GM12878 (cell line): ENCODE data around the gene NBPF3. TPM values are rescaled to one million over a fixed set of nuclear protein-coding genes. Genes with fewer than 3 reads are reported as not detected.

Source experiments
- ATAC-seq: fragments of 200-7000 bp; cut with Tn5 transposase; 3 replicates; pipeline ENCODE4 v1.9.1; 2020; ENCODE audit warnings: mild to moderate bottlenecking, moderate library complexity
- BruUV-seq: library from RNA; stranded (reverse); fragments of 400-500 nt; replicated peaks from 2 replicates; lab custom pipeline; 2021; lab: Mats Ljungman, UMichigan
- CTCF ChIA-PET: fragments of 300-600 bp; sonication (Branson Sonifier 250); formaldehyde crosslinking; extraction: SDS; loops from one replicate; lab custom pipeline; 2021; ENCODE audit warnings: inconsistent platforms; lab: Yijun Ruan, JAX
- POLR2A ChIA-PET: fragments of 350-600 bp; formaldehyde crosslinking; extraction: SDS; loops from one replicate; lab custom pipeline; 2021; ENCODE audit warnings: inconsistent platforms; lab: Charles Lee
- RAD21 ChIA-PET: fragments of 300-600 bp; sonication (Branson Sonifier 250); formaldehyde crosslinking; loops from one replicate; lab custom pipeline; 2023; ENCODE audit warnings: antibody characterized with exemption; ENCODE audit not compliant: unreplicated experiment; lab: Charles Lee
- SMC1A ChIA-PET: fragments of 300-600 bp; sonication (Branson Sonifier 250); formaldehyde crosslinking; loops from one replicate; lab custom pipeline; 2023; ENCODE audit not compliant: unreplicated experiment, uncharacterized antibody; lab: Charles Lee
- DNase-seq: peaks from one replicate; pipeline ENCODE4 v3.0.0-alpha.2; 2011; ENCODE audit warnings: low read depth, low spot score
- FAIRE-seq: peaks from 3 replicates; lab custom pipeline; 2011; peaks lifted over from hg19 to GRCh38; lab: Jason Lieb, UNC
- H2AFZ ChIP-seq: 2 replicates; pipeline ENCODE4 v1.6.0; 2011; ENCODE audit warnings: low read depth, low read length, control low read depth; ENCODE audit not compliant: control insufficient read depth
- H3K27ac ChIP-seq: 2 replicates; pipeline ENCODE4 v1.5.1; 2011; ENCODE audit warnings: control low read depth; ENCODE audit not compliant: control insufficient read depth, insufficient read depth
- H3K27me3 ChIP-seq, 2 experiments: replicated peaks in 1 of 2; 2 replicates each; pipeline versions ENCODE4 v1.6.0 to v1.6.1; 2011; ENCODE audit warnings: low read length in 1 of 2; ENCODE audit not compliant: control insufficient read depth in 2 of 2, insufficient read depth in 2 of 2
- H3K36me3 ChIP-seq, 2 experiments: 2 replicates each; pipeline ENCODE4 v1.5.1; 2011; ENCODE audit warnings: low read length in 1 of 2; ENCODE audit not compliant: control insufficient read depth in 2 of 2, insufficient read depth in 2 of 2
- H3K4me1 ChIP-seq: 2 replicates; pipeline ENCODE4 v1.6.1; 2011; ENCODE audit warnings: mild to moderate bottlenecking, low read length, moderate library complexity, mixed read lengths; ENCODE audit not compliant: control insufficient read depth, insufficient read depth
- H3K4me2 ChIP-seq: 2 replicates; pipeline ENCODE4 v1.6.0; 2011; ENCODE audit warnings: control low read depth; ENCODE audit not compliant: control insufficient read depth, insufficient read depth
- H3K4me3 ChIP-seq: fragments of 200-600 bp; sonication (generic); 2 replicates; pipeline ENCODE4 v1.5.1; 2016
- H3K79me2 ChIP-seq: 2 replicates; pipeline ENCODE4 v1.6.0; 2011; ENCODE audit warnings: low read length; ENCODE audit not compliant: control insufficient read depth, insufficient read depth
- H3K9ac ChIP-seq: 2 replicates; pipeline ENCODE4 v1.8.0; 2011; ENCODE audit warnings: low read length, control low read depth, mixed read lengths; ENCODE audit not compliant: control insufficient read depth, insufficient read depth
- H3K9me3 ChIP-seq: replicated peaks from 3 replicates; pipeline ENCODE4 v1.5.1; 2011; ENCODE audit warnings: mild to moderate bottlenecking, low read length; ENCODE audit not compliant: control insufficient read depth, insufficient read depth
- H4K20me1 ChIP-seq: 2 replicates; pipeline ENCODE4 v1.6.0; 2011; ENCODE audit not compliant: control insufficient read depth, insufficient read depth
- BACH1 ChIP-seq: fragments of 450-650 bp; IDR thresholded peaks from 2 replicates; pipeline ENCODE4 v1.6.1; 2017; ENCODE audit warnings: mild to moderate bottlenecking, borderline replicate concordance
- BHLHE40 ChIP-seq, 2 experiments: fragments of 450-650 bp in 1 of 2; IDR thresholded peaks; 2 replicates each; pipeline ENCODE4 v1.6.1; 2011 to 2017; ENCODE audit warnings: low read depth in 2 of 2, borderline replicate concordance in 1 of 2, improper control_type of control experiment in 1 of 2, low read length in 1 of 2, mild to moderate bottlenecking in 1 of 2
- RAD21 ChIP-seq: IDR thresholded peaks from 2 replicates; pipeline ENCODE4 v1.6.1; 2011; ENCODE audit warnings: mild to moderate bottlenecking, low read depth, low read length, moderate library complexity; ENCODE audit not compliant: insufficient read depth
- RB1 ChIP-seq: fragments of 450-650 bp; formaldehyde crosslinking; IDR thresholded peaks from 2 replicates; pipeline ENCODE4 v1.6.1; 2017; ENCODE audit warnings: mild to moderate bottlenecking, borderline replicate concordance
- SMC3 ChIP-seq: IDR thresholded peaks from 2 replicates; pipeline ENCODE4 v1.6.1; 2011; ENCODE audit warnings: low read length, improper control_type of control experiment, borderline replicate concordance
- ZNF207 ChIP-seq: fragments of 450-650 bp; IDR thresholded peaks from 2 replicates; pipeline ENCODE4 v1.6.1; 2014; ENCODE audit warnings: antibody characterized with exemption, mild to moderate bottlenecking, borderline replicate concordance
- WGBS: methylation state at CpG from one replicate; pipeline ENCODE4 v1.1.6; 2016; ENCODE audit warnings: low lambda C conversion rate; ENCODE audit not compliant: insufficient replicate concordance, insufficient coverage; ENCODE audit errors: missing lambda C conversion rate; 5-methylcytosine and 5-hydroxymethylcytosine counted together
- in situ Hi-C: fragments of 300-500 bp; cut with MboI; formaldehyde crosslinking; loops from 9 replicates; pipeline ENCODE4 v1.14.3; 2018; ENCODE audit warnings: mixed read lengths
- intact Hi-C: fragments of 100-400 bp; cut with micrococcal nuclease; formaldehyde crosslinking; loops from one replicate; pipeline ENCODE4 v1.14.2; 2022; ENCODE audit not compliant: unreplicated experiment
- polyA plus RNA-seq, 11 experiments: library from polyadenylated mRNA; depleted of rRNA in 4 of 11; unstranded in 6 of 11; stranded (reverse) in 5 of 11; fragments of >200 nt; fragmentation: Nextera tagmentation in 4 of 11; fragmentation: Illumina TruSeq in 1 of 11; extraction: Ambion mirVana in 4 of 11; extraction: Trizol in 1 of 11; gene quantifications; 1 replicate in 1 of 11; 2 replicates in 10 of 11; pipeline versions ENCODE4 v1.2.1 to v1.2.3, GENCODE V29; 2011 to 2016; ENCODE audit warnings: inconsistent platforms in 2 of 11, missing spikeins in 2 of 11, low read depth in 1 of 11
- total RNA-seq, 4 experiments: library from RNA; depleted of rRNA in 3 of 4; stranded (reverse); fragments of >200 nt in 3 of 4; fragmentation: Illumina TruSeq in 1 of 4; extraction: Trizol in 1 of 4; gene quantifications; 2 replicates each; pipeline versions ENCODE4 v1.2.1 to v1.2.3, GENCODE V29; 2013 to 2021
- TF ChIP-seq, protein P1 (sequence below): fragments of 450-650 bp; IDR thresholded peaks from 2 replicates; pipeline ENCODE4 v1.6.1; 2016; ENCODE audit warnings: mild to moderate bottlenecking, moderate library complexity, borderline replicate concordance
- TF ChIP-seq, protein P2 (sequence below), 3 experiments: IDR thresholded peaks in 2 of 3; conservative IDR thresholded peaks in 1 of 3; 2 replicates each; pipeline ENCODE4 v1.5.1; 2011; ENCODE audit warnings: low read depth in 3 of 3, low read length in 3 of 3, mild to moderate bottlenecking in 3 of 3, control low read depth in 2 of 3, moderate library complexity in 2 of 3, inconsistent platforms in 1 of 3, mixed read lengths in 1 of 3; ENCODE audit not compliant: control insufficient read depth in 2 of 3, insufficient read depth in 1 of 3; ENCODE audit errors: extremely low read depth in 1 of 3
- TF ChIP-seq, protein P3 (sequence below): IDR thresholded peaks from 2 replicates; pipeline ENCODE4 v1.6.1; 2011; ENCODE audit warnings: low read depth, mild to moderate bottlenecking, low read length, moderate library complexity, borderline replicate concordance; ENCODE audit errors: extremely low read depth
- TF ChIP-seq, protein P4 (sequence below): fragments of 450-650 bp; IDR thresholded peaks from 2 replicates; pipeline ENCODE4 v1.6.1; 2016; ENCODE audit warnings: mild to moderate bottlenecking

The NBPF3 gene
- total and polyA plus RNA-seq, 10 of the 15 experiments (the other 5 are each of a cell fraction or from before 2014, with no cell fraction given), result 0.56 to 4.4 (median 2.7) TPM

DNA sequence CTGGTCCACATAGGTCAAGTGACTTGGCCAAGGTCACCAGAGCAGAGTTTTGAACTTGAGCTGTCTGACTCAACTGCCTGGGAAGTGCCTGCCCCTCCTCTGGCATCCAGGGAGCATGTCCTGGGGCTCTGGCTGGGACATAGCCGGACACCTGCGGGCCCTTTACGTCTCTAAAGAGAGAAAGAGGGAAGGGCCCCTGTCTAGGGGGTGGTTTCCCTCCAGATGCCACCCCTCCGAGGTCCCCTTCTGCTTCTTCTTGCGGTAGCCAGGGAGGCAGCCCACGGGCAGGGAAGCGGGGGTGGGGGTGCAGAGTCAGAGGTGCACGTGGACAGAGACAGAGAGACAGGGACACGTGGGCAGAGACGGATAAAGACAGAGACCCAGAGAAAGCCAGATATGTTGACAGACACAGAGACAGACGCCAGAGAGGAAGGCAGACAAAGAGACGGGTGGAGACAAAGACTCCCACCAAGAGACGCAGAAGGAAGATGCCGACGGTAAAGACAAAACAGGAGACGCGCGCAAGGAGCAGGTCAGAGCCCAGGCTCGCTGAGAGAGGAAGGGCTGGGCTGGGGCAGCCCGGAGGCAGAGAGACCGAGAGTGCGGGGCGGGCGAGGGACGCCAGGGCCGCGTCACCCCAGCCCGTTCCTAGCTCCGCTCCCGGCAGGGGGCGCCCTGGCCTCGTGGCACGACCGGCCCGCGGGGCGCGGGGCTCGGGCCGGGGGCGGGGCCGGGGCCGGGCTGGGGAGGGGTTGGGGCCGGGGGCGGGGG is 68.8 kb downstream of the NBPF3 start:
- peaks cover 3% of the 10 kb centered on the region for H3K4me1 ChIP-seq
- ChIA-PET RAD21 (interaction anchor here (1.0 to 9.8 kb wide), 6 partner anchors 17 to 254 kb away, joined by 3 to 109 read pairs (median 3); no protein-coding TSS in a partner anchor), POLR2A (no interaction called here), SMC1A (interaction anchor here (1.6 to 18.6 kb wide), 2 partner anchors 14 to 21 kb away, joined by 3 to 326 read pairs; no protein-coding TSS in a partner anchor), CTCF (interaction anchor here (1.4 to 14.7 kb wide), 3 partner anchors 9 to 34 kb away, joined by 3 to 327 read pairs (median 5); no protein-coding TSS in a partner anchor)
- intact Hi-C loops, result loop anchor here (1.0 kb wide), 1 partner anchor 26 kb away; no protein-coding TSS in a partner anchor
- no peak overlapping the region for H3K27ac ChIP-seq
- BruUV-seq, result no TSS peak
- no peak overlapping the region for H3K4me3 ChIP-seq
- H4K20me1 ChIP-seq, result no peaks in the 10 kb centered on the region
- H3K9me3 ChIP-seq, result no peaks in the 10 kb centered on the region
- H3K79me2 ChIP-seq, result no peaks in the 10 kb centered on the region
- no peak overlapping the region for H3K9ac ChIP-seq
- H3K27me3 ChIP-seq, result peaks cover 2 to 16% of the 10 kb centered on the region in 2 experiments
- H3K36me3 ChIP-seq, result no peaks in the 10 kb centered on the region
- FAIRE-seq (no peak), DNase-seq (no peak), ATAC-seq (peak; percentile 96)
- in situ Hi-C loops, result no loop called here
- 5% methylated on average over 33 of the region's 45 CpGs for WGBS
- no peak overlapping the region for H2AFZ ChIP-seq
- 0 out of 2 replicates have a peak overlapping the region, but pooled peaks have one; percentile 15 for H3K4me2 ChIP-seq
- no peak for TF ChIP-seq ZNF207
- TF ChIP-seq, protein P1, sequence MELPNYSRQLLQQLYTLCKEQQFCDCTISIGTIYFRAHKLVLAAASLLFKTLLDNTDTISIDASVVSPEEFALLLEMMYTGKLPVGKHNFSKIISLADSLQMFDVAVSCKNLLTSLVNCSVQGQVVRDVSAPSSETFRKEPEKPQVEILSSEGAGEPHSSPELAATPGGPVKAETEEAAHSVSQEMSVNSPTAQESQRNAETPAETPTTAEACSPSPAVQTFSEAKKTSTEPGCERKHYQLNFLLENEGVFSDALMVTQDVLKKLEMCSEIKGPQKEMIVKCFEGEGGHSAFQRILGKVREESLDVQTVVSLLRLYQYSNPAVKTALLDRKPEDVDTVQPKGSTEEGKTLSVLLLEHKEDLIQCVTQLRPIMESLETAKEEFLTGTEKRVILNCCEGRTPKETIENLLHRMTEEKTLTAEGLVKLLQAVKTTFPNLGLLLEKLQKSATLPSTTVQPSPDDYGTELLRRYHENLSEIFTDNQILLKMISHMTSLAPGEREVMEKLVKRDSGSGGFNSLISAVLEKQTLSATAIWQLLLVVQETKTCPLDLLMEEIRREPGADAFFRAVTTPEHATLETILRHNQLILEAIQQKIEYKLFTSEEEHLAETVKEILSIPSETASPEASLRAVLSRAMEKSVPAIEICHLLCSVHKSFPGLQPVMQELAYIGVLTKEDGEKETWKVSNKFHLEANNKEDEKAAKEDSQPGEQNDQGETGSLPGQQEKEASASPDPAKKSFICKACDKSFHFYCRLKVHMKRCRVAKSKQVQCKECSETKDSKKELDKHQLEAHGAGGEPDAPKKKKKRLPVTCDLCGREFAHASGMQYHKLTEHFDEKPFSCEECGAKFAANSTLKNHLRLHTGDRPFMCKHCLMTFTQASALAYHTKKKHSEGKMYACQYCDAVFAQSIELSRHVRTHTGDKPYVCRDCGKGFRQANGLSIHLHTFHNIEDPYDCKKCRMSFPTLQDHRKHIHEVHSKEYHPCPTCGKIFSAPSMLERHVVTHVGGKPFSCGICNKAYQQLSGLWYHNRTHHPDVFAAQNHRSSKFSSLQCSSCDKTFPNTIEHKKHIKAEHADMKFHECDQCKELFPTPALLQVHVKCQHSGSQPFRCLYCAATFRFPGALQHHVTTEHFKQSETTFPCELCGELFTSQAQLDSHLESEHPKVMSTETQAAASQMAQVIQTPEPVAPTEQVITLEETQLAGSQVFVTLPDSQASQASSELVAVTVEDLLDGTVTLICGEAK, result no peak
- TF ChIP-seq, protein P2, sequence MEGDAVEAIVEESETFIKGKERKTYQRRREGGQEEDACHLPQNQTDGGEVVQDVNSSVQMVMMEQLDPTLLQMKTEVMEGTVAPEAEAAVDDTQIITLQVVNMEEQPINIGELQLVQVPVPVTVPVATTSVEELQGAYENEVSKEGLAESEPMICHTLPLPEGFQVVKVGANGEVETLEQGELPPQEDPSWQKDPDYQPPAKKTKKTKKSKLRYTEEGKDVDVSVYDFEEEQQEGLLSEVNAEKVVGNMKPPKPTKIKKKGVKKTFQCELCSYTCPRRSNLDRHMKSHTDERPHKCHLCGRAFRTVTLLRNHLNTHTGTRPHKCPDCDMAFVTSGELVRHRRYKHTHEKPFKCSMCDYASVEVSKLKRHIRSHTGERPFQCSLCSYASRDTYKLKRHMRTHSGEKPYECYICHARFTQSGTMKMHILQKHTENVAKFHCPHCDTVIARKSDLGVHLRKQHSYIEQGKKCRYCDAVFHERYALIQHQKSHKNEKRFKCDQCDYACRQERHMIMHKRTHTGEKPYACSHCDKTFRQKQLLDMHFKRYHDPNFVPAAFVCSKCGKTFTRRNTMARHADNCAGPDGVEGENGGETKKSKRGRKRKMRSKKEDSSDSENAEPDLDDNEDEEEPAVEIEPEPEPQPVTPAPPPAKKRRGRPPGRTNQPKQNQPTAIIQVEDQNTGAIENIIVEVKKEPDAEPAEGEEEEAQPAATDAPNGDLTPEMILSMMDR (IDR thresholded peaks at IDR 0.05 in 2 of 3, conservative IDR thresholded peaks at IDR 0.05 in 1 of 3; ENCODE audit: control insufficient read depth in 2 of 3, extremely low read depth in 1 of 3, insufficient read depth in 1 of 3, low read depth in 3 of 3, low read length in 3 of 3), result peak; percentile 36 to 67 (median 65); a peak in 5 of 6 replicates
- peak; percentile 64; the same call in 1 of the 2 replicates for TF ChIP-seq SMC3
- TF ChIP-seq RB1, result no peak
- 0 out of 4 replicates have a peak, but pooled peaks of 1 of the 2 experiments have one; percentile 17 for TF ChIP-seq BHLHE40 (IDR thresholded peaks at IDR 0.05; ENCODE audit: borderline replicate concordance in 1 of 2, low read depth in 2 of 2, low read length in 1 of 2)
- peak; percentile 61 for TF ChIP-seq RAD21
- TF ChIP-seq, protein P3, sequence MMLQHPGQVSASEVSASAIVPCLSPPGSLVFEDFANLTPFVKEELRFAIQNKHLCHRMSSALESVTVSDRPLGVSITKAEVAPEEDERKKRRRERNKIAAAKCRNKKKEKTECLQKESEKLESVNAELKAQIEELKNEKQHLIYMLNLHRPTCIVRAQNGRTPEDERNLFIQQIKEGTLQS, result no peak
- TF ChIP-seq, protein P4, sequence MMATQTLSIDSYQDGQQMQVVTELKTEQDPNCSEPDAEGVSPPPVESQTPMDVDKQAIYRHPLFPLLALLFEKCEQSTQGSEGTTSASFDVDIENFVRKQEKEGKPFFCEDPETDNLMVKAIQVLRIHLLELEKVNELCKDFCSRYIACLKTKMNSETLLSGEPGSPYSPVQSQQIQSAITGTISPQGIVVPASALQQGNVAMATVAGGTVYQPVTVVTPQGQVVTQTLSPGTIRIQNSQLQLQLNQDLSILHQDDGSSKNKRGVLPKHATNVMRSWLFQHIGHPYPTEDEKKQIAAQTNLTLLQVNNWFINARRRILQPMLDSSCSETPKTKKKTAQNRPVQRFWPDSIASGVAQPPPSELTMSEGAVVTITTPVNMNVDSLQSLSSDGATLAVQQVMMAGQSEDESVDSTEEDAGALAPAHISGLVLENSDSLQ, result 0 out of 2 replicates have a peak, but pooled peaks have one; percentile 10
- TF ChIP-seq BACH1, result 0 out of 2 replicates have a peak, but pooled peaks have one; percentile 16
